Stimulated activated CD4-positive, alpha-beta T cell treated with anti-CD3 and anti-CD28 coated beads, Interleukin-12 subunit alpha, Interleukin-12 subunit beta, amount 100 ng/mL, for 48 hours (primary cell): Measurements from ENCODE around the gene MLLT1.

Experiments used
- DNase-seq, 3 donors: peaks; one replicate each; pipeline ENCODE4 v3.0.0-alpha.2; 2020; ENCODE audit warnings: low read depth in 2 of 3, low spot score in 1 of 3

The MLLT1 gene

GRCh38 chr19:6260376-6260775 lies 19.4 kb downstream of the MLLT1 start:
- DNase-seq: no peak

GRCh38 chr19:6259312-6259861 lies 20.4 kb downstream of the MLLT1 start:
- no peak for DNase-seq

GRCh38 chr19:6258812-6259311 lies 20.9 kb downstream of the MLLT1 start:
- no peak for DNase-seq

GRCh38 chr19:6253954-6254733 lies 25.6 kb downstream of the MLLT1 start:
- no peak for DNase-seq

GRCh38 chr19:6252066-6252465 lies 27.7 kb downstream of the MLLT1 start:
- no peak for DNase-seq

GRCh38 chr19:6250909-6251308 lies 28.9 kb downstream of the MLLT1 start:
- DNase-seq: no peak

GRCh38 chr19:6250024-6250615 lies 29.7 kb downstream of the MLLT1 start:
- DNase-seq: no peak

GRCh38 chr19:6249296-6249695 lies 30.5 kb downstream of the MLLT1 start:
- DNase-seq: no peak

GRCh38 chr19:6248844-6249243 lies 30.9 kb downstream of the MLLT1 start:
- no peak for DNase-seq

- DNase-seq: no peak
Measured at GRCh38 chr19:6248341-6248740, 31.4 kb downstream of the MLLT1 start.

- DNase-seq: no peak
Measured at GRCh38 chr19:6247007-6247288, 32.8 kb downstream of the MLLT1 start.

- no peak for DNase-seq
Measured at GRCh38 chr19:6246174-6247006, 33.4 kb downstream of the MLLT1 start.

- DNase-seq: no peak
Measured at GRCh38 chr19:6242677-6243076, 37.1 kb downstream of the MLLT1 start.

GRCh38 chr19:6241680-6242377 lies 37.9 kb downstream of the MLLT1 start:
- DNase-seq: no peak

GRCh38 chr19:6241056-6241455 lies 38.7 kb downstream of the MLLT1 start:
- no peak for DNase-seq

- no peak for DNase-seq
Measured at GRCh38 chr19:6239871-6240676, 39.7 kb downstream of the MLLT1 start.

- DNase-seq: no peak
Measured at GRCh38 chr19:6239401-6239844, 40.4 kb downstream of the MLLT1 start.

- no peak for DNase-seq
Measured at GRCh38 chr19:6238643-6239281, 41.0 kb downstream of the MLLT1 start.

GRCh38 chr19:6238256-6238642 lies 41.5 kb downstream of the MLLT1 start:
- DNase-seq: no peak
